Measurements from ENCODE around the gene SLC37A2. TPM values are rescaled to one million over a fixed set of nuclear protein-coding genes. Genes with fewer than 3 reads are reported as not detected.
"Not testable (repeated sequence)": the region's sequence is repeated elsewhere in the genome, so short reads cannot be mapped to it uniquely, and the experiment has no call there.

The SLC37A2 gene
- total RNA-seq, 1 experiment from 2014 or later = 2.2 TPM

GRCh38 chr11:125088576-125089455 is 25.7 kb downstream of the SLC37A2 start:
- no peak for DNase-seq (ENCODE audit: low spot score)
- no peak overlapping the region for H3K4me3 Mint-ChIP-seq
- peaks cover 20% of the 10 kb centered on the region for H3K4me1 Mint-ChIP-seq
- ChIA-PET CTCF (interaction anchor here (0.8 to 5.3 kb wide), 8 partner anchors 25 to 341 kb away, joined by 3 to 128 read pairs (median 9); partner anchors contain the start of gene SLC37A2), POLR2A (no interaction called here)
- no peaks in the 10 kb centered on the region for H3K27me3 Mint-ChIP-seq (ENCODE audit: low read depth)
- no peak for ATAC-seq
- no peaks in the 10 kb centered on the region for H3K36me3 Mint-ChIP-seq
- TF ChIP-seq ZBTB43 (CRISPR knock-in tag; IDR thresholded peaks at IDR 0.05) = no peak
- no peak for TF ChIP-seq ESRRA (CRISPR knock-in tag; IDR thresholded peaks at IDR 0.05; ENCODE audit: borderline replicate concordance)
- TF ChIP-seq, protein P1, sequence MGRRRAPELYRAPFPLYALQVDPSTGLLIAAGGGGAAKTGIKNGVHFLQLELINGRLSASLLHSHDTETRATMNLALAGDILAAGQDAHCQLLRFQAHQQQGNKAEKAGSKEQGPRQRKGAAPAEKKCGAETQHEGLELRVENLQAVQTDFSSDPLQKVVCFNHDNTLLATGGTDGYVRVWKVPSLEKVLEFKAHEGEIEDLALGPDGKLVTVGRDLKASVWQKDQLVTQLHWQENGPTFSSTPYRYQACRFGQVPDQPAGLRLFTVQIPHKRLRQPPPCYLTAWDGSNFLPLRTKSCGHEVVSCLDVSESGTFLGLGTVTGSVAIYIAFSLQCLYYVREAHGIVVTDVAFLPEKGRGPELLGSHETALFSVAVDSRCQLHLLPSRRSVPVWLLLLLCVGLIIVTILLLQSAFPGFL (CRISPR knock-in tag; IDR thresholded peaks at IDR 0.05; ENCODE audit: borderline replicate concordance) = no peak
- no peak for TF ChIP-seq TEAD4 (CRISPR knock-in tag; IDR thresholded peaks at IDR 0.05)
- TF ChIP-seq ZNF219 (CRISPR knock-in tag; IDR thresholded peaks at IDR 0.05; ENCODE audit: borderline replicate concordance) = no peak
- no peak for TF ChIP-seq HMGA2 (CRISPR knock-in tag; IDR thresholded peaks at IDR 0.05)
- TF ChIP-seq, protein P2, sequence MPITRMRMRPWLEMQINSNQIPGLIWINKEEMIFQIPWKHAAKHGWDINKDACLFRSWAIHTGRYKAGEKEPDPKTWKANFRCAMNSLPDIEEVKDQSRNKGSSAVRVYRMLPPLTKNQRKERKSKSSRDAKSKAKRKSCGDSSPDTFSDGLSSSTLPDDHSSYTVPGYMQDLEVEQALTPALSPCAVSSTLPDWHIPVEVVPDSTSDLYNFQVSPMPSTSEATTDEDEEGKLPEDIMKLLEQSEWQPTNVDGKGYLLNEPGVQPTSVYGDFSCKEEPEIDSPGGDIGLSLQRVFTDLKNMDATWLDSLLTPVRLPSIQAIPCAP (CRISPR knock-in tag; IDR thresholded peaks at IDR 0.05) = no peak
- no peaks in the 10 kb centered on the region for H3K9me3 Mint-ChIP-seq
- H3K27ac Mint-ChIP-seq = no peak overlapping the region

DNA sequence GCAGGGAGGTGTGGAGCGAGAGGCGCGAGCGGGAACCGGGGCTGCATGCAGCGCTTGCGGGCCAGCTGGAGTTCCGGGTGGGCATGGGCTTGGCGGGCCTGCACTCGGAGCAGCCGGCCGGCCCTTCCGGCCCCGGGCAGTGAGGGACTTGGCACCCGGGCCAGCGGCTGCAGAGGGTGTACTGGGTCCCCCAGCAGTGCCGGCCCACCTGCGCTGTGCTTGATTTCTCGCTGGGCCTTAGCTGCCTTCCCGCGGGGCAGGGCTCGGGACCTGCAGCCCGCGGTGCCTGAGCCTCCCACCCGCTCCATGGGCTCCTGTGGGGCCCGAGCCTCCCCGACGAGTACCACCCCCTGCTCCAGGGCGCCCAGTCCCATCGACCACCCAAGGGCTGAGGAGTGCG is 26.4 kb downstream of the SLC37A2 start:
- H3K9me3 Mint-ChIP-seq; H3K27ac Mint-ChIP-seq; H3K4me3 Mint-ChIP-seq; ATAC-seq; H3K36me3 Mint-ChIP-seq; H3K27me3 Mint-ChIP-seq (ENCODE audit: low read depth); DNase-seq (ENCODE audit: low spot score): not testable (repeated sequence)
- ChIA-PET CTCF (interaction anchor here (0.8 to 5.3 kb wide), 8 partner anchors 26 to 341 kb away, joined by 3 to 128 read pairs (median 21); partner anchors contain the start of gene SLC37A2), POLR2A (interaction anchor here (1.2 kb wide), 1 partner anchor 22 kb away, joined by 3 read pairs; the partner anchor contains the start of gene TMEM218)
- peaks cover 22% of the 10 kb centered on the region for H3K4me1 Mint-ChIP-seq

GRCh38 chr11:125090151-125090550 is 27.0 kb downstream of the SLC37A2 start:
- H3K36me3 Mint-ChIP-seq; H3K9me3 Mint-ChIP-seq; DNase-seq (ENCODE audit: low spot score); H3K27ac Mint-ChIP-seq; H3K27me3 Mint-ChIP-seq (ENCODE audit: low read depth); H3K4me3 Mint-ChIP-seq; ATAC-seq: not testable (repeated sequence)
- POLR2A ChIA-PET = interaction anchor here (1.2 kb wide), 1 partner anchor 21 kb away, joined by 3 read pairs; the partner anchor contains the start of gene TMEM218
- CTCF ChIA-PET = interaction anchor here (0.8 to 5.3 kb wide), 25 partner anchors 8 to 340 kb away, joined by 3 to 128 read pairs (median 11); partner anchors contain the start of genes SLC37A2 and TMEM218
- peaks cover 25% of the 10 kb centered on the region for H3K4me1 Mint-ChIP-seq

- peaks cover 25% of the 10 kb centered on the region for H3K4me1 Mint-ChIP-seq
- TF ChIP-seq EMX1 (CRISPR knock-in tag; IDR thresholded peaks at IDR 0.05) (no peak), SP1 (CRISPR knock-in tag; conservative IDR thresholded peaks at IDR 0.05) (no peak), CREB1 (CRISPR knock-in tag; IDR thresholded peaks at IDR 0.05) (no peak), ZMAT4 (CRISPR knock-in tag; IDR thresholded peaks at IDR 0.05) (no peak), NFE2L1 (CRISPR knock-in tag; IDR thresholded peaks at IDR 0.05) (no peak)
- H3K27me3 Mint-ChIP-seq (ENCODE audit: low read depth) = no peaks in the 10 kb centered on the region
- DNase-seq (ENCODE audit: low spot score) (no peak), ATAC-seq (peak; percentile 15)
- H3K4me3 Mint-ChIP-seq = no peak overlapping the region
- no peaks in the 10 kb centered on the region for H3K9me3 Mint-ChIP-seq
- POLR2A ChIA-PET = interaction anchor here (0.8 to 1.1 kb wide), 4 partner anchors 13 to 51 kb away, joined by 3 read pairs; partner anchors contain the start of gene TMEM218
- H3K27ac Mint-ChIP-seq = no peak overlapping the region
- no peaks in the 10 kb centered on the region for H3K36me3 Mint-ChIP-seq
- CTCF ChIA-PET = interaction anchor here (0.6 to 5.3 kb wide), 71 partner anchors 9 to 478 kb away, joined by 3 to 128 read pairs (median 6); partner anchors contain the start of genes CCDC15, EI24, PKNOX2 and SLC37A2
These were observed 27.7 kb downstream of the SLC37A2 start for GRCh38 chr11:125090816-125091215.

Data from WTC11 (cell line).